Lower lobe of right lung (tissue), 2 donors: ENCODE measurements around the gene ARMC6. TPM values are rescaled to one million over a fixed set of nuclear protein-coding genes. Genes with fewer than 3 reads are reported as not detected.

Source experiments
- ATAC-seq, 2 donors: fragments of 200-7000 bp; cut with Tn5 transposase; one replicate each; pipeline ENCODE4 v1.9.1; 2020 to 2022; ENCODE audit warnings: mild to moderate bottlenecking in 2 of 2, moderate library complexity in 2 of 2
- DNase-seq: peaks from one replicate; pipeline ENCODE4 v3.0.0-alpha.2; 2020
- H3K27ac ChIP-seq: fragments of 200-600 bp; one replicate; pipeline ENCODE4 v1.8.0; 2022
- H3K27me3 ChIP-seq: fragments of 200-600 bp; one replicate; pipeline ENCODE4 v1.8.0; 2022; ENCODE audit warnings: low read depth
- H3K36me3 ChIP-seq: fragments of 200-600 bp; one replicate; pipeline ENCODE4 v1.8.0; 2022; ENCODE audit warnings: mild to moderate bottlenecking
- H3K4me1 ChIP-seq: fragments of 200-600 bp; one replicate; pipeline ENCODE4 v1.8.0; 2022
- H3K4me3 ChIP-seq: fragments of 200-600 bp; one replicate; pipeline ENCODE4 v1.8.0; 2022; ENCODE audit warnings: mild to moderate bottlenecking
- H3K9me3 ChIP-seq: fragments of 200-600 bp; one replicate; pipeline ENCODE4 v1.8.0; 2022
- CTCF ChIP-seq: fragments of 200-600 bp; IDR thresholded peaks from one replicate; pipeline ENCODE4 v1.8.0; 2022; ENCODE audit warnings: antibody characterized with exemption, mild to moderate bottlenecking
- intact Hi-C: fragments of 100-400 bp; cut with DNase I; formaldehyde crosslinking; loops from one replicate; pipeline ENCODE4 v1.11.0; 2022
- total RNA-seq: library from RNA; stranded (reverse); fragmentation: NEBNext Ultra II Directional; extraction: Animal tissue kit (Norgen Biotek cat#: 25700); gene quantifications from one replicate; pipeline ENCODE4 v1.2.1, GENCODE V29; 2021
- donor health status: DM: no; HTN: yes; CAD: no; lungs with severe emphysema.

ARMC6 gene
- total RNA-seq, 1 donor from 2014 or later = 20.2 TPM

- no peaks in the 10 kb centered on the region for H3K27me3 ChIP-seq
- ATAC-seq (no peak), DNase-seq (no peak)
- peaks cover 8% of the 10 kb centered on the region for H3K4me1 ChIP-seq
- peaks cover 55% of the 10 kb centered on the region for H3K36me3 ChIP-seq
- no peaks in the 10 kb centered on the region for H3K9me3 ChIP-seq
- H3K27ac ChIP-seq = no peak overlapping the region
- H3K4me3 ChIP-seq = no peak overlapping the region
- intact Hi-C loops = no loop called here
- no peak for TF ChIP-seq CTCF
These were observed 24.3 kb downstream of the ARMC6 start for GRCh38 chr19:19057720-19058119.

GRCh38 chr19:19059018-19059836 is 25.8 kb downstream of the ARMC6 start:
- DNase-seq (no peak), ATAC-seq (no peak)
- TF ChIP-seq CTCF = no peak
- intact Hi-C loops = no loop called here
- peaks cover 14% of the 10 kb centered on the region for H3K4me1 ChIP-seq
- H3K27me3 ChIP-seq = no peaks in the 10 kb centered on the region
- H3K4me3 ChIP-seq = no peak overlapping the region
- peak overlapping the region; percentile 41 for H3K27ac ChIP-seq
- H3K36me3 ChIP-seq = peaks cover 40% of the 10 kb centered on the region
- H3K9me3 ChIP-seq = no peaks in the 10 kb centered on the region

DNA sequence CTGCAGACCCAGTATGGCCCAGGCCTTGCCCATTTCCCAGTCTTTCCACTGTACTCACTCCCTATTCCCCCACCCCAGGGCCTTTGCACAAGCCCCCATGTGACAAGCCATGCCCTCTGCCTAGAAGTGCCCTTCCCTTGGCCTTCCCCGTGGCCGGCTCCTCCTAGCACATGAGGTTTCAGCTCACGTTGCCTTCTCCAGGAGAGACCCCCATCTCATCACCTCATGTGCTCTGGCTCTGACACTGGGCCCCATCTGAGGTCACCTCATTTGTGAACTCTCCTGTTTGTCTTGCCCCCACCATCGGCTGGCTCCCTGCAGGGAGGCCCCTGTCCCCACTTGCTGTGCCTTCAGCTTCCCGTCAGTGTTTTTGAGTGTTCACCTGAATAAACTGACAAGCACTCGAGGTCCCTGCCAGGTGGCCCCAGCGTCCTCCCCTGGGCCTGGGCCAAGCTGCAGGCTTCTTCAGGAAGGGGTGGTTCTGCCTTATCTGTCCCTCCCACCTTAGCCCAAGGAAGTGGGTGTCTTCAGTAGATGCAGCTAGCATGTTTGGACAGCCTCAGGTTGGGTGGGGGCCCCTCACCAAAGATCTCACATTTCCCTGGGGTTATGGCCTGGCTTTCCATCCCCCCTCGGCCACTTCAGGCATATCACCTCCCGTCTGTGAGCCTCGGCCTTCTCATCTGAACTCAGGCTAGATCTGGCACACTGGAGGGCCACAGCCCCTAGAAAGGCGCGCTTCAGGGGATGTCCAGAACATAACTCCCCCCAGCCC is 26.6 kb downstream of the ARMC6 start:
- no peak for TF ChIP-seq CTCF
- peaks cover 17% of the 10 kb centered on the region for H3K4me1 ChIP-seq
- H3K36me3 ChIP-seq = peaks cover 32% of the 10 kb centered on the region
- no peak overlapping the region for H3K4me3 ChIP-seq
- no peaks in the 10 kb centered on the region for H3K9me3 ChIP-seq
- H3K27me3 ChIP-seq = no peaks in the 10 kb centered on the region
- intact Hi-C loops = no loop called here
- DNase-seq (peak; percentile 68), ATAC-seq (no peak)
- H3K27ac ChIP-seq = peak overlapping the region; percentile 41

- intact Hi-C loops = no loop called here
- Histone ChIP-seq H3K36me3 (peaks cover 19% of the 10 kb centered on the region), H3K27ac (peak overlapping the region; percentile 9), H3K4me1 (peaks cover 29% of the 10 kb centered on the region), H3K9me3 (no peaks in the 10 kb centered on the region), H3K27me3 (no peaks in the 10 kb centered on the region), H3K4me3 (no peak overlapping the region)
- TF ChIP-seq CTCF = no peak
- DNase-seq (no peak), ATAC-seq (no peak)
These were observed 28.1 kb downstream of the ARMC6 start for GRCh38 chr19:19061506-19061905.

- no peak for ATAC-seq
These were observed 29.2 kb downstream of the ARMC6 start for GRCh38 chr19:19062454-19063182.

More at GRCh38 chr19:19062454-19063182, 29.2 kb downstream of the ARMC6 start:
- intact Hi-C loops = no loop called here
- Histone ChIP-seq H3K9me3 (no peaks in the 10 kb centered on the region), H3K27me3 (no peaks in the 10 kb centered on the region), H3K4me1 (peaks cover 29% of the 10 kb centered on the region), H3K36me3 (peaks cover 7% of the 10 kb centered on the region), H3K4me3 (peak overlapping the region; percentile 76), H3K27ac (peak overlapping the region; percentile 79)
- no peak for DNase-seq
- TF ChIP-seq CTCF = no peak
